ENCODE data around the gene CCL20. TPM values are rescaled to one million over a fixed set of nuclear protein-coding genes. Genes with fewer than 3 reads are reported as not detected.

Gene CCL20
- total and polyA plus RNA-seq, 2 of the 13 experiments (the other 11 are each of a cell fraction or from before 2014, with no cell fraction given): 223 to 903 TPM

DNA sequence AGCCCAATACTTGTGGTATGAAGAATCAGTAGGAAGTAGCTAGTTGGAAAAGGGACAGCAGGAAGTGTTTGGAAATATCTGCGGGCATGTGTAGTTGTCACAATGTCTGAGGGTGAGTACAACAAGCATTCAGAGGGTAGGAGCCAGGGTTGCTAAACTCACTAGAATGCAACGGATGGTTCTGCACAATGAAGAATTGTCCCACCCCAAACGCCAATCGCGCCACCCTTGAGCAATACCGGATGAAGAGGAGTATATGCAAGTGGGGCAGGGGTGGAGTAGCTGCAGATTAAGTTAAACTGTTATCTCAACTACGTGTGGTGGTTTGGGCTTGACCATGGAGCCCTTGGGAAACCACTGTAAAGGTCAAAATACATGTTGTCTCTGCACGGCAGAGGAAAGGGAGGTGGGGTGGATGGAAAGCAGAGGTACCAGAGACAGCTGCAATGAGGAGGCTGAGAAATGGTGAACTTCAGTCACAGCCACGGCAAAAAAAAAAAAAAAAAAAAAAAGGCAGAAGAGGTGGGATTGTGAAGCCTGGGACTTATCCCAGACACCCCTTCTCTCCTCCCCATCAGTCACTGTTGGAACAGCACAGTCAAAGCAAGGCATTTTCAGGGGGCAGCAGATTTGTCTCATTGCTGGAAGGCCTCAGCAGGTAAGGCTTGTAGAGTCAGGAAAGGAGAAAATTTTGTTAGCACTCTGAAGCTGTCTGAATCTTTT, 5.2 kb downstream of the CCL20 start (continued):
- TF ChIP-seq, protein P1, sequence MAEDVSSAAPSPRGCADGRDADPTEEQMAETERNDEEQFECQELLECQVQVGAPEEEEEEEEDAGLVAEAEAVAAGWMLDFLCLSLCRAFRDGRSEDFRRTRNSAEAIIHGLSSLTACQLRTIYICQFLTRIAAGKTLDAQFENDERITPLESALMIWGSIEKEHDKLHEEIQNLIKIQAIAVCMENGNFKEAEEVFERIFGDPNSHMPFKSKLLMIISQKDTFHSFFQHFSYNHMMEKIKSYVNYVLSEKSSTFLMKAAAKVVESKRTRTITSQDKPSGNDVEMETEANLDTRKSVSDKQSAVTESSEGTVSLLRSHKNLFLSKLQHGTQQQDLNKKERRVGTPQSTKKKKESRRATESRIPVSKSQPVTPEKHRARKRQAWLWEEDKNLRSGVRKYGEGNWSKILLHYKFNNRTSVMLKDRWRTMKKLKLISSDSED (CRISPR knock-in tag; IDR thresholded peaks at IDR 0.05): no peak
- TF ChIP-seq ZNF720 (CRISPR knock-in tag; IDR thresholded peaks at IDR 0.05) (no peak), ZNF326 (CRISPR knock-in tag; IDR thresholded peaks at IDR 0.05; ENCODE audit: borderline replicate concordance) (no peak; the same call in 1 of the 2 replicates), ZNF747 (CRISPR knock-in tag; IDR thresholded peaks at IDR 0.05; ENCODE audit: borderline replicate concordance) (peak; percentile 32; the same call in 1 of the 2 replicates), ZNF644 (CRISPR knock-in tag; IDR thresholded peaks at IDR 0.05; ENCODE audit: low read depth) (peak; percentile 100), ZNF879 (CRISPR knock-in tag; IDR thresholded peaks at IDR 0.05) (no peak), SIX4 (CRISPR knock-in tag; IDR thresholded peaks at IDR 0.05) (peak; percentile 75; the same call in 1 of the 2 replicates), SMC3 (IDR thresholded peaks at IDR 0.05; ENCODE audit: low read length) (peak; percentile 56), ZNF790 (CRISPR knock-in tag; IDR thresholded peaks at IDR 0.05; ENCODE audit: borderline replicate concordance) (no peak), CREB1 (IDR thresholded peaks at IDR 0.05) (no peak), CREB1 (CRISPR knock-in tag; IDR thresholded peaks at IDR 0.05) (peak; percentile 78), ZMYM2 (CRISPR knock-in tag; IDR thresholded peaks at IDR 0.05) (peak; percentile 97; the same call in 1 of the 2 replicates), GFI1 (CRISPR knock-in tag; IDR thresholded peaks at IDR 0.05; ENCODE audit: borderline replicate concordance) (peak; percentile 96), SATB2 (CRISPR knock-in tag; IDR thresholded peaks at IDR 0.05) (peak; percentile 83; the same call in 1 of the 2 replicates), KDM5A (IDR thresholded peaks at IDR 0.05; ENCODE audit: borderline replicate concordance, low read length) (no peak; the same call in 1 of the 2 replicates), SP4 (CRISPR knock-in tag; IDR thresholded peaks at IDR 0.05) (peak; percentile 73), ZNF337 (CRISPR knock-in tag; IDR thresholded peaks at IDR 0.05; ENCODE audit: borderline replicate concordance, low read depth) (no peak; the same call in 1 of the 2 replicates)
- TF ChIP-seq, protein P2, sequence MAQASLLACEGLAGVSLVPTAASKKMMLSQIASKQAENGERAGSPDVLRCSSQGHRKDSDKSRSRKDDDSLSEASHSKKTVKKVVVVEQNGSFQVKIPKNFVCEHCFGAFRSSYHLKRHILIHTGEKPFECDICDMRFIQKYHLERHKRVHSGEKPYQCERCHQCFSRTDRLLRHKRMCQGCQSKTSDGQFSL (CRISPR knock-in tag; IDR thresholded peaks at IDR 0.05): no peak
- TF ChIP-seq, protein P3, sequence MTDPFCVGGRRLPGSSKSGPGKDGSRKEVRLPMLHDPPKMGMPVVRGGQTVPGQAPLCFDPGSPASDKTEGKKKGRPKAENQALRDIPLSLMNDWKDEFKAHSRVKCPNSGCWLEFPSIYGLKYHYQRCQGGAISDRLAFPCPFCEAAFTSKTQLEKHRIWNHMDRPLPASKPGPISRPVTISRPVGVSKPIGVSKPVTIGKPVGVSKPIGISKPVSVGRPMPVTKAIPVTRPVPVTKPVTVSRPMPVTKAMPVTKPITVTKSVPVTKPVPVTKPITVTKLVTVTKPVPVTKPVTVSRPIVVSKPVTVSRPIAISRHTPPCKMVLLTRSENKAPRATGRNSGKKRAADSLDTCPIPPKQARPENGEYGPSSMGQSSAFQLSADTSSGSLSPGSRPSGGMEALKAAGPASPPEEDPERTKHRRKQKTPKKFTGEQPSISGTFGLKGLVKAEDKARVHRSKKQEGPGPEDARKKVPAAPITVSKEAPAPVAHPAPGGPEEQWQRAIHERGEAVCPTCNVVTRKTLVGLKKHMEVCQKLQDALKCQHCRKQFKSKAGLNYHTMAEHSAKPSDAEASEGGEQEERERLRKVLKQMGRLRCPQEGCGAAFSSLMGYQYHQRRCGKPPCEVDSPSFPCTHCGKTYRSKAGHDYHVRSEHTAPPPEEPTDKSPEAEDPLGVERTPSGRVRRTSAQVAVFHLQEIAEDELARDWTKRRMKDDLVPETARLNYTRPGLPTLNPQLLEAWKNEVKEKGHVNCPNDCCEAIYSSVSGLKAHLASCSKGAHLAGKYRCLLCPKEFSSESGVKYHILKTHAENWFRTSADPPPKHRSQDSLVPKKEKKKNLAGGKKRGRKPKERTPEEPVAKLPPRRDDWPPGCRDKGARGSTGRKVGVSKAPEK (CRISPR knock-in tag; IDR thresholded peaks at IDR 0.05; ENCODE audit: borderline replicate concordance): 0 out of 2 replicates have a peak, but pooled peaks have one; percentile 91
